Glutamatergic neuron (in vitro differentiated cells): ENCODE results near the gene GLYR1. TPM values are rescaled to one million over a fixed set of nuclear protein-coding genes. Genes with fewer than 3 reads are reported as not detected.

Experiments
- DNase-seq: peaks from one replicate; pipeline ENCODE4 v3.0.0; 2022
- H3K27ac Mint-ChIP-seq: one replicate; pipeline ENCODE4 v1.8.0; 2020; ENCODE audit warnings: mild to moderate bottlenecking, mixed read lengths, inconsistent platforms; ENCODE audit not compliant: unreplicated experiment
- H3K27me3 Mint-ChIP-seq: one replicate; pipeline ENCODE4 v1.8.0; 2020; ENCODE audit warnings: mild to moderate bottlenecking, moderate library complexity, mixed read lengths, inconsistent platforms; ENCODE audit not compliant: unreplicated experiment
- H3K36me3 Mint-ChIP-seq: one replicate; pipeline ENCODE4 v1.8.0; 2020; ENCODE audit warnings: mild to moderate bottlenecking, mixed read lengths, inconsistent platforms; ENCODE audit not compliant: unreplicated experiment
- H3K4me1 Mint-ChIP-seq: one replicate; pipeline ENCODE4 v1.8.0; 2020; ENCODE audit warnings: mild to moderate bottlenecking, low read depth, mixed read lengths, inconsistent platforms; ENCODE audit not compliant: unreplicated experiment
- H3K4me3 Mint-ChIP-seq: one replicate; pipeline ENCODE4 v1.8.0; 2020; ENCODE audit warnings: mild to moderate bottlenecking, mixed read lengths, inconsistent platforms; ENCODE audit not compliant: unreplicated experiment
- H3K9me3 Mint-ChIP-seq: one replicate; pipeline ENCODE4 v1.8.0; 2020; ENCODE audit warnings: mild to moderate bottlenecking, moderate library complexity, mixed read lengths, inconsistent platforms; ENCODE audit not compliant: unreplicated experiment
- total RNA-seq: library from RNA; stranded (reverse); fragmentation: NEBNext Ultra II Directional; extraction: Animal tissue kit (Norgen Biotek cat#: 25700); gene quantifications from one replicate; pipeline ENCODE4 v1.2.1, GENCODE V29; 2021; ENCODE audit not compliant: unreplicated experiment
- TF ChIP-seq, protein P1 (sequence below): fragments of 200-600 bp; sonication (generic); IDR thresholded peaks from one replicate; pipeline ENCODE4 v1.5.0; 2021; ENCODE audit not compliant: partially characterized antibody, unreplicated experiment

The GLYR1 gene
- total RNA-seq, 1 donor from 2014 or later, result 133 TPM

DNA sequence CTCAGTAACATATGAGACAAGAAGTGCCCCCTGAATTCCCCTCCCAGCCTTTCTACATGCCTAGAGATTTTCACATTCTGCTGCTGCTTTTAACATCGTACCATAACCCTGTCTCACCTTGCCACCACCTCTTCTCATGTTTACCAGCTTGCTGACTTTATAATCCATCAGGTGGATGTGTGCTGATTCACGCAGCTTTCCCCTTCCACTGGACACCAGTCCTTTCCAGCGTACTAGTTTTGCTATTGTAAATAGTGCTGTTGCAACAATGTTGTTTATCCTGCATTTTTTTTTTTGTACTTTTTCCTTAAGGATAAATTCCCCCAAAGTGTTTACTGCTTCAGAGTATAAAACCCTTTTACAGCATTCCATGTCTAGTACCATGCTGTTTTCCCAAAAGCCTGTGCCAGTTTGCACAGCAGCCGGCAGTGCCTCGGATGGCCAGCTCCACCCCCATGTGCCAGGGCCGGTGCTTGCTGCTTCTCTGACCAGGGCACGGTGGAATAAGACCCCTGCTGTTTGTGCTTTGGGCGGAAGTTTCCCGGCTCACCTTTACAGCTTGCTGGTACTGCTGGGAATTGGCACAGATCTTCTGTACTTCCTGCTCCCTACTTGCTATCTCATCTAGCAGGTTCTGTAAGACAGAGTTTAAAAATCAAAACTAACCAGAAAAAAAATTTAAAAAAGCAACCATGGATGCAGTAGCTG lies 41.5 kb upstream of the GLYR1 start:
- Mint-ChIP-seq H3K36me3 (peaks cover 24% of the 10 kb centered on the region), H3K9me3 (peaks cover 9% of the 10 kb centered on the region), H3K4me1 (peaks cover 32% of the 10 kb centered on the region), H3K27ac (peak overlapping the region; percentile 81), H3K27me3 (peaks cover 3% of the 10 kb centered on the region), H3K4me3 (no peak overlapping the region)
- TF ChIP-seq, protein P1, sequence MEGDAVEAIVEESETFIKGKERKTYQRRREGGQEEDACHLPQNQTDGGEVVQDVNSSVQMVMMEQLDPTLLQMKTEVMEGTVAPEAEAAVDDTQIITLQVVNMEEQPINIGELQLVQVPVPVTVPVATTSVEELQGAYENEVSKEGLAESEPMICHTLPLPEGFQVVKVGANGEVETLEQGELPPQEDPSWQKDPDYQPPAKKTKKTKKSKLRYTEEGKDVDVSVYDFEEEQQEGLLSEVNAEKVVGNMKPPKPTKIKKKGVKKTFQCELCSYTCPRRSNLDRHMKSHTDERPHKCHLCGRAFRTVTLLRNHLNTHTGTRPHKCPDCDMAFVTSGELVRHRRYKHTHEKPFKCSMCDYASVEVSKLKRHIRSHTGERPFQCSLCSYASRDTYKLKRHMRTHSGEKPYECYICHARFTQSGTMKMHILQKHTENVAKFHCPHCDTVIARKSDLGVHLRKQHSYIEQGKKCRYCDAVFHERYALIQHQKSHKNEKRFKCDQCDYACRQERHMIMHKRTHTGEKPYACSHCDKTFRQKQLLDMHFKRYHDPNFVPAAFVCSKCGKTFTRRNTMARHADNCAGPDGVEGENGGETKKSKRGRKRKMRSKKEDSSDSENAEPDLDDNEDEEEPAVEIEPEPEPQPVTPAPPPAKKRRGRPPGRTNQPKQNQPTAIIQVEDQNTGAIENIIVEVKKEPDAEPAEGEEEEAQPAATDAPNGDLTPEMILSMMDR, result no peak
- DNase-seq, result no peak

DNA sequence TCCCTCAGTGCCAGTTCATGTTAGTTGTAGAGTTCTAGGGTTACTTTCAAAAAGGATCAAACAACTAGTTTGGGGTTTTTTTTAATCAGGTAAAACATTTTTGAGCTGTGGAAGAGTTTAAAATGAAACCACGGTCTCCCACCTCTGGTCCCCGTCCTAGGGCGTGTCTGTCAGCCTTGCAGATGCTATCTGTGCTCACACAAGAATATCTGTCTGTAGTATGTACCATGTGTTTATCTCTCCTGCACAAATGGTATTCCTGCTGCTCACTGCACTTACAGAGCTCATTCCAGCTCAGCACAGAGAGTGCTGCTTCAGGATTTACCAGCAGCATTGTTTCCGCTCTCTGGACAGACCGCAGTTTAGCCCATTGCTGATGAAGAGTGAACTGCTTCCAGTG lies 39.1 kb upstream of the GLYR1 start:
- peak overlapping the region; percentile 82 for H3K27ac Mint-ChIP-seq
- no peak for DNase-seq
- TF ChIP-seq, protein P1, result no peak
- H3K4me1 Mint-ChIP-seq, result peaks cover 34% of the 10 kb centered on the region
- peak overlapping the region; percentile 41 for H3K4me3 Mint-ChIP-seq
- H3K9me3 Mint-ChIP-seq, result peaks cover 14% of the 10 kb centered on the region
- peaks cover 30% of the 10 kb centered on the region for H3K36me3 Mint-ChIP-seq
- H3K27me3 Mint-ChIP-seq, result peaks cover 3% of the 10 kb centered on the region

DNA sequence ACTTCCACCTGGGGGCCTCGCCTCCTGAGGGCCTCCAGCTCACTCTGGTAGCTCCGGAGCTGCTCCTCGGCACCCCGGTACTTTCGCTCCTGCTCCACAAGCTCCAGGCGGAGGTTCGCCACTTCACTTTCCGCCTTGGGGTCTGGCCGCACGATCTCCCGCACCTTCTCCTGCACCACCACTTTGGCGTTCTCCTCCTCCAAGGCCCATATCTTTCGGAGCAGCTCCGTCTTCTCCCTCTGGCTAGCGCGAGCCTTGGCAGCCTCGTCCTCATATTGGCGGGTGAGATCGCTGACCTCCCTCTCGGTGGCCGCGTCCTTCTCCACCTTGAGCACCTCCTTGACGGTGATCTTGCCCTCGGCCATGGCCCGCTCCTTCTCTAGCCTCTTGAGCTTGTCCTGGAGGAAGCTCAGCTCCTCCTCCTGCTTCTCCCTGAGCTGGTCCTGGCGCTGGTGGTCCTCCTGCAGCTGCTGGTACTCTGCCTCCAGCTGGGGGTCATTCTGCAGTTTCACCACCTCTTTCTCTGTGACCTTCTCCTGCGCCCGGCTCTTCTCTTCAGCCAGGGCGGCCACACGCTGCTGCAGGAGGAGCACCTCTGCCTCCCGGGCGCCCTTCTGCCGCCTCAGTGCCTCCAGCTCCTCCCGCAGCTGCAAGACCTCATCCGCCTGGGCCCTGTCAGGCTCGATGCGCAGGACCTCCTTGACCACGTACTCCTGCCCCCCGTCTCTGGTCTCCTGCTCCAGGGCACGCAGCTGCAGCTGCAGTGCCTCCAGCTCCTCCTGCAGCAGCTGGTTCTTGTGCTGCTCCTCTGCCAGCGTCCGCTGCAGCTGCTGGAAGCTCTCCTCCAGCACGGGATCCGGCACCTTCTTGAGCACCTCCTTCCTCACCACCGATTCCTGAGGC lies 38.1 kb upstream of the GLYR1 start:
- peak overlapping the region; percentile 82 for H3K27ac Mint-ChIP-seq
- peaks cover 31% of the 10 kb centered on the region for H3K4me1 Mint-ChIP-seq
- no peak for DNase-seq
- peak overlapping the region; percentile 41 for H3K4me3 Mint-ChIP-seq
- TF ChIP-seq, protein P1, result no peak
- peaks cover 14% of the 10 kb centered on the region for H3K9me3 Mint-ChIP-seq
- H3K27me3 Mint-ChIP-seq, result peaks cover 3% of the 10 kb centered on the region
- H3K36me3 Mint-ChIP-seq, result peaks cover 30% of the 10 kb centered on the region

DNA sequence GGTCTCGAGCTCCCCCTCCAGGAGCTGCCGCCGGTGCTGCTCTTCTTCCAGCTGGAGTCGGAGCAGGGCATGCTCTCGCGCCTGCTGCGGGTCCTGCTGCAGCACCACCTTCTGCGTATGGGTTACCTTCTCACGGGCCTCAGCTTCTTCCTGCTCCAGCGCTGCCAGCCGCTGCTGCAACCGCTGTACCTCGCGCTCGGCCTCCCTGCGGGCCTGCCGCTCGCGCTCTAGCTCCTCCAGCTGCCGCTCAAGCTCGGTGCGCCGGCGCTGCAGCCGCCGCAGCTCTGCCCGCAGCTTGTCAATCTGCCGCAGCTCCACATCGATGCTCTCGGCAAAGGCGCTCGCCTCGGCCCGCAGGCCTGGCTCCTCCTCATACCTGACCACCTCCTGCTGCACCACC lies 37.1 kb upstream of the GLYR1 start:
- Mint-ChIP-seq H3K9me3 (peaks cover 14% of the 10 kb centered on the region), H3K27ac (no peak overlapping the region), H3K4me3 (no peak overlapping the region), H3K27me3 (peaks cover 1% of the 10 kb centered on the region), H3K36me3 (peaks cover 30% of the 10 kb centered on the region), H3K4me1 (peaks cover 27% of the 10 kb centered on the region)
- TF ChIP-seq, protein P1, result no peak
- DNase-seq, result no peak
